B cell (primary cell): ENCODE measurements around the gene RBM20. TPM values are rescaled to one million over a fixed set of nuclear protein-coding genes. Genes with fewer than 3 reads are reported as not detected.

Source experiments
- ATAC-seq: fragments of 200-7000 bp; cut with Tn5 transposase; one replicate; pipeline ENCODE4 v1.10.0; 2021; ENCODE audit warnings: low read depth, mild to moderate bottlenecking, moderate number of reproducible peaks, moderate library complexity
- CTCF ChIA-PET: fragments of 350-600 bp; sonication (Branson Sonifier 250); formaldehyde crosslinking; loops from one replicate; lab custom pipeline; 2021; ENCODE audit warnings: antibody characterized with exemption, inconsistent platforms; lab: Charles Lee
- POLR2A ChIA-PET: fragments of 350-600 bp; sonication (Branson Sonifier 250); formaldehyde crosslinking; loops from one replicate; lab custom pipeline; 2021; ENCODE audit warnings: antibody characterized with exemption; lab: Charles Lee
- DNase-seq: peaks from one replicate; pipeline ENCODE4 v3.0.0; 2013
- H2AFZ ChIP-seq: 2 replicates; pipeline ENCODE4 v1.6.1; 2012; ENCODE audit warnings: mild to moderate bottlenecking, low read depth, low read length; ENCODE audit not compliant: insufficient read depth, poor library complexity, severe bottlenecking
- H3K27ac ChIP-seq, 2 donors: 1 replicate in 1 of 2; 2 replicates in 1 of 2; pipeline ENCODE4 v1.5.1; 2012 to 2013; ENCODE audit warnings: low read length in 2 of 2, mild to moderate bottlenecking in 2 of 2, moderate library complexity in 1 of 2
- H3K27me3 ChIP-seq, 4 experiments: fragments of 200-600 bp in 1 of 4; sonication (generic) in 1 of 4; replicated peaks in 1 of 4; 1 replicate in 2 of 4; 2 replicates in 2 of 4; pipeline versions ENCODE4 v1.6.1 to v1.7.0; 2013 to 2016; ENCODE audit warnings: low read length in 3 of 4, mild to moderate bottlenecking in 2 of 4, mixed read lengths in 1 of 4, moderate library complexity in 1 of 4; ENCODE audit not compliant: insufficient read depth in 4 of 4, control insufficient read depth in 3 of 4; ENCODE audit errors: control extremely low read depth in 1 of 4
- H3K36me3 ChIP-seq, 2 experiments: replicated peaks in 1 of 2; 1 replicate in 1 of 2; 2 replicates in 1 of 2; pipeline versions ENCODE4 v1.6.1 to v1.7.1; 2013; ENCODE audit warnings: low read length in 1 of 2; ENCODE audit not compliant: insufficient read depth in 2 of 2, control insufficient read depth in 1 of 2; ENCODE audit errors: control extremely low read depth in 1 of 2, extremely low read depth in 1 of 2
- H3K4me1 ChIP-seq, 2 donors: fragments of 200-600 bp in 1 of 2; sonication (generic) in 1 of 2; 1 replicate in 1 of 2; 2 replicates in 1 of 2; pipeline versions ENCODE4 v1.5.1 to v1.6.1; 2013 to 2017; ENCODE audit warnings: low read length in 2 of 2; ENCODE audit not compliant: control insufficient read depth in 2 of 2, insufficient read depth in 2 of 2
- H3K4me2 ChIP-seq: replicated peaks from 2 replicates; pipeline ENCODE3; 2012; ENCODE audit warnings: mild to moderate bottlenecking, low read depth, low read length; ENCODE audit not compliant: poor library complexity, severe bottlenecking
- H3K4me3 ChIP-seq, 5 experiments: fragments of 200-600 bp in 1 of 5; sonication (generic) in 1 of 5; 1 replicate in 3 of 5; 2 replicates in 2 of 5; pipeline versions ENCODE4 v1.5.1 to v1.7.0; 2011 to 2016; ENCODE audit warnings: low read length in 4 of 5, mild to moderate bottlenecking in 4 of 5, low read depth in 2 of 5, control low read depth in 1 of 5, moderate library complexity in 1 of 5; ENCODE audit not compliant: insufficient read depth in 1 of 5; ENCODE audit errors: control extremely low read depth in 1 of 5, extremely low read depth in 1 of 5
- H3K79me2 ChIP-seq: fragments of 200-600 bp; sonication (generic); one replicate; pipeline ENCODE4 v1.6.0; 2016; ENCODE audit warnings: low read length; ENCODE audit not compliant: control insufficient read depth, insufficient read depth
- H3K9ac ChIP-seq: fragments of 200-600 bp; sonication (generic); 2 replicates; pipeline ENCODE4 v1.6.1; 2017; ENCODE audit warnings: mild to moderate bottlenecking, low read length, moderate library complexity
- H3K9me3 ChIP-seq, 3 donors: one replicate each; pipeline versions ENCODE4 v1.6.1 to v1.7.1; 2013; ENCODE audit warnings: low read length in 2 of 3; ENCODE audit not compliant: control insufficient read depth in 2 of 3, insufficient read depth in 1 of 3; ENCODE audit errors: control extremely low read depth in 1 of 3
- H4K20me1 ChIP-seq: 2 replicates; pipeline ENCODE4 v1.6.0; 2012; ENCODE audit warnings: mild to moderate bottlenecking, low read length; ENCODE audit not compliant: insufficient read depth, control insufficient read depth, poor library complexity, severe bottlenecking
- H3K27ac Mint-ChIP-seq: one replicate; pipeline ENCODE4 v1.8.0; 2021; ENCODE audit warnings: mixed read lengths
- H3K27me3 Mint-ChIP-seq: one replicate; pipeline ENCODE4 v1.8.0; 2021; ENCODE audit warnings: mixed read lengths
- H3K4me1 Mint-ChIP-seq: one replicate; pipeline ENCODE4 v1.8.0; 2021; ENCODE audit warnings: mixed read lengths
- H3K4me3 Mint-ChIP-seq: one replicate; pipeline ENCODE4 v1.8.0; 2021; ENCODE audit warnings: mixed read lengths
- H3K9me3 Mint-ChIP-seq: one replicate; pipeline ENCODE4 v1.8.0; 2022; ENCODE audit warnings: mixed read lengths; ENCODE audit not compliant: insufficient read depth
- CTCF ChIP-seq: fragments of 200-600 bp; IDR thresholded peaks from one replicate; pipeline ENCODE4 v1.8.0; 2022; ENCODE audit warnings: antibody characterized with exemption, mild to moderate bottlenecking
- EZH2 ChIP-seq: IDR thresholded peaks from 2 replicates; pipeline ENCODE4 v1.6.1; 2012; ENCODE audit warnings: borderline replicate concordance, low read depth, mild to moderate bottlenecking, moderate library complexity, low read length; ENCODE audit not compliant: insufficient read depth, poor library complexity, severe bottlenecking
- WGBS: methylation state at CpG from one replicate; pipeline ENCODE4 v1.1.5; 2013; ENCODE audit warnings: missing lambda C conversion rate; ENCODE audit not compliant: insufficient coverage; 5-methylcytosine and 5-hydroxymethylcytosine counted together
- intact Hi-C: fragments of 100-400 bp; cut with micrococcal nuclease; formaldehyde crosslinking; loops from one replicate; pipeline ENCODE4 v1.10.0; 2022
- polyA plus RNA-seq: library from polyadenylated mRNA; depleted of rRNA; stranded (reverse); fragments of >200 nt; gene quantifications from 2 replicates; pipeline ENCODE4 v1.2.3, GENCODE V29; 2012
- total RNA-seq, 2 donors: library from RNA; stranded (reverse); fragments of 120-200 nt in 1 of 2; gene quantifications; 1 replicate in 1 of 2; 2 replicates in 1 of 2; pipeline versions ENCODE4 v1.2.3 to v1.2.4, GENCODE V29; 2013 to 2022

The RBM20 gene
- total and polyA plus RNA-seq, 2 donors (not counting 1 experiment from before 2014, with no cell fraction given): not detected

GRCh38 chr10:110628161-110628560 is 16.0 kb upstream of the RBM20 start:
- Histone ChIP-seq H4K20me1 (no peaks in the 10 kb centered on the region), H3K4me1 (no peaks in the 10 kb centered on the region), H3K27ac (no peak overlapping the region), H3K79me2 (no peaks in the 10 kb centered on the region), H2AFZ (no peak overlapping the region), H3K9me3 (no peaks in the 10 kb centered on the region), H3K36me3 (no peaks in the 10 kb centered on the region), H3K4me2 (no peak overlapping the region), H3K9ac (no peak overlapping the region), H3K27me3 (peaks cover 0 to 9% (median 2%) of the 10 kb centered on the region in 4 experiments), H3K4me3 (no peak overlapping the region)
- CTCF ChIA-PET: no interaction called here
- Mint-ChIP-seq H3K27me3 (peaks cover 26% of the 10 kb centered on the region), H3K27ac (no peak overlapping the region), H3K9me3 (no peaks in the 10 kb centered on the region), H3K4me1 (no peaks in the 10 kb centered on the region), H3K4me3 (no peak overlapping the region)
- DNase-seq (no peak), ATAC-seq (no peak)
- intact Hi-C loops: no loop called here
- TF ChIP-seq CTCF (no peak), EZH2 (no peak)
- POLR2A ChIA-PET: no interaction called here

- CTCF ChIA-PET: no interaction called here
- no peaks in the 10 kb centered on the region for H3K9me3 Mint-ChIP-seq
Observed at GRCh38 chr10:110629680-110630191, 14.4 kb upstream of the RBM20 start.

More at GRCh38 chr10:110629680-110630191, 14.4 kb upstream of the RBM20 start:
- no peaks in the 10 kb centered on the region for H3K36me3 ChIP-seq
- WGBS: 100% methylated on average over 2 of the region's 3 CpGs
- H3K27me3 ChIP-seq: peaks cover 0 to 9% (median 2%) of the 10 kb centered on the region in 4 experiments
- no peak overlapping the region for H3K27ac ChIP-seq
- Mint-ChIP-seq H3K27ac (no peak overlapping the region), H3K27me3 (peaks cover 23% of the 10 kb centered on the region), H3K4me3 (no peak overlapping the region), H3K4me1 (no peaks in the 10 kb centered on the region)
- no peak overlapping the region for H2AFZ ChIP-seq
- no peaks in the 10 kb centered on the region for H3K9me3 ChIP-seq
- no peaks in the 10 kb centered on the region for H3K4me1 ChIP-seq
- H4K20me1 ChIP-seq: no peaks in the 10 kb centered on the region
- TF ChIP-seq CTCF (no peak), EZH2 (no peak)
- H3K4me3 ChIP-seq: no peak overlapping the region
- H3K79me2 ChIP-seq: no peaks in the 10 kb centered on the region
- H3K9ac ChIP-seq: no peak overlapping the region
- no peak for ATAC-seq
- intact Hi-C loops: no loop called here
- no peak overlapping the region for H3K4me2 ChIP-seq
- POLR2A ChIA-PET: no interaction called here
- DNase-seq: no peak
